GM06990 (cell line): ENCODE measurements around the gene PSME3IP1.

Experiments
- DNase-seq: peaks from one replicate; pipeline ENCODE4 v3.0.0-alpha.2; 2011; ENCODE audit not compliant: insufficient read length; ENCODE audit errors: extremely low read depth
- H3K27me3 ChIP-seq: replicated peaks from 2 replicates; pipeline ENCODE4 v1.6.0; 2011; ENCODE audit warnings: low read length; ENCODE audit not compliant: control insufficient read depth, insufficient read depth
- H3K36me3 ChIP-seq: 2 replicates; pipeline ENCODE4 v1.5.1; 2011; ENCODE audit warnings: low read length; ENCODE audit not compliant: control insufficient read depth, insufficient read depth
- H3K4me3 ChIP-seq: replicated peaks from 2 replicates; pipeline ENCODE4 v1.5.1; 2011; ENCODE audit warnings: low read depth, mild to moderate bottlenecking, control low read depth, low read length
- TF ChIP-seq, protein P1 (sequence below): IDR thresholded peaks from 2 replicates; pipeline ENCODE4 v1.5.1; 2011; ENCODE audit warnings: low read length, control low read depth, mild to moderate bottlenecking, inconsistent platforms; ENCODE audit not compliant: insufficient read depth, poor library complexity, severe bottlenecking

Gene PSME3IP1

DNA sequence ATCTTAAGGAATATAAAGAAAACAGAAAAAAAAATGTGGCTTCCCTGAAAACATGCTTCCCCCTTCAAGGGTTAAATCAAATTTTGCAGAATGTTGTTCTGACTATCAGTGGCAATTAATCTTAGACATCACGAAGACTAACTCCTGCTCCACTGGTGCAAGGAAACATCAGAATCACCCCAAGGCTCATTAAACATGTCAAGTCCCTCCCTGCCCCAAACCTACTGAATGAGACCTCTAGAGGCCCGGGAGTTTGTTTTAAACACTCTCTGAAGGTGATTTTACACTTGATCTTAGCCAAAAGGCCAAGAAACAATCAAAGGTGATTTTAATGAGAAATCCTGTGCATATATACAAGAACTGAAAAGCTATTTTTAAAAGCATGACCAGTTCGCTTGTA lies 18.3 kb downstream of the PSME3IP1 start:
- no peak for DNase-seq
- TF ChIP-seq, protein P1, sequence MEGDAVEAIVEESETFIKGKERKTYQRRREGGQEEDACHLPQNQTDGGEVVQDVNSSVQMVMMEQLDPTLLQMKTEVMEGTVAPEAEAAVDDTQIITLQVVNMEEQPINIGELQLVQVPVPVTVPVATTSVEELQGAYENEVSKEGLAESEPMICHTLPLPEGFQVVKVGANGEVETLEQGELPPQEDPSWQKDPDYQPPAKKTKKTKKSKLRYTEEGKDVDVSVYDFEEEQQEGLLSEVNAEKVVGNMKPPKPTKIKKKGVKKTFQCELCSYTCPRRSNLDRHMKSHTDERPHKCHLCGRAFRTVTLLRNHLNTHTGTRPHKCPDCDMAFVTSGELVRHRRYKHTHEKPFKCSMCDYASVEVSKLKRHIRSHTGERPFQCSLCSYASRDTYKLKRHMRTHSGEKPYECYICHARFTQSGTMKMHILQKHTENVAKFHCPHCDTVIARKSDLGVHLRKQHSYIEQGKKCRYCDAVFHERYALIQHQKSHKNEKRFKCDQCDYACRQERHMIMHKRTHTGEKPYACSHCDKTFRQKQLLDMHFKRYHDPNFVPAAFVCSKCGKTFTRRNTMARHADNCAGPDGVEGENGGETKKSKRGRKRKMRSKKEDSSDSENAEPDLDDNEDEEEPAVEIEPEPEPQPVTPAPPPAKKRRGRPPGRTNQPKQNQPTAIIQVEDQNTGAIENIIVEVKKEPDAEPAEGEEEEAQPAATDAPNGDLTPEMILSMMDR: no peak
- H3K27me3 ChIP-seq: no peaks in the 10 kb centered on the region
- H3K4me3 ChIP-seq: no peak overlapping the region
- H3K36me3 ChIP-seq: peaks cover 14% of the 10 kb centered on the region

DNA sequence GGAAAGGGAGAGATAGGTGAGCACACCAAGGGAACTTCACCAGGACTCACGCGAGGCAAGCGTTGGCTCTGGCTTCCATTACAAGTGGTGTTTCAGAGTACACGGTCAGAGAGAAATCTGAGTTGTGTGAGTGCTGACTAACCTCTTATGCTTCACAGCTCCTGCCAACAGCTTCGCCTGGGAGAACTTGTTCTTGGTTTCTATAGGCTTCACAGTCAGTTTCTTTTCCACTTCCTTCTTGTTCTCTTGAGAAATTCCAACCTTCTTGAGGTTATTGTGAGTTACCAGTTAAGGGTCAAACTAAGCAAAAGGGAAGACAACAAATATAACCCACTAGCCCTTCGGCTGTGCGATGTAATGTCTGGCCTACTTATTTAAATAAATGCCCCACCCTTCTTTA lies 18.9 kb downstream of the PSME3IP1 start:
- Histone ChIP-seq H3K36me3 (peaks cover 13% of the 10 kb centered on the region), H3K27me3 (no peaks in the 10 kb centered on the region), H3K4me3 (no peak overlapping the region)
- no peak for DNase-seq
- TF ChIP-seq, protein P1: no peak

DNA sequence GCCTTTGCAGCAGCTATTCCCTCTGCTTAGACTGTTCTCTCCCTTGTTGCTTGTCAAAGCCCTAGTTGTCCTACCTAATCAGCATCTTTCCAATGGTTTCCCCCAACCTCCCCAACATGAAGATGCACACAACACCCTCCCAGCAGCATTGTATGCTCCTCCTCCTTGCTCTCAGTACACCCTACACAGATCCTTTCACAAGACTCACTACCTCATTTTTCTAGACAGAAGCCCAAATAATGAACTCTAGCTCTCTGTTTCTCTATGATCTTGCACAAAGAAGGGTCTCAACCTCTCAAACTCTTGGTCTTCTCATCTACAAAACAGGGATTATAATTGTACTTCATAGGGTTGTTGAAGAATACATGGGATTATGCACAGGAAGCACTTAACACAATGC lies 19.4 kb downstream of the PSME3IP1 start:
- H3K4me3 ChIP-seq: no peak overlapping the region
- DNase-seq: no peak
- no peaks in the 10 kb centered on the region for H3K27me3 ChIP-seq
- H3K36me3 ChIP-seq: peaks cover 13% of the 10 kb centered on the region
- TF ChIP-seq, protein P1: no peak

DNA sequence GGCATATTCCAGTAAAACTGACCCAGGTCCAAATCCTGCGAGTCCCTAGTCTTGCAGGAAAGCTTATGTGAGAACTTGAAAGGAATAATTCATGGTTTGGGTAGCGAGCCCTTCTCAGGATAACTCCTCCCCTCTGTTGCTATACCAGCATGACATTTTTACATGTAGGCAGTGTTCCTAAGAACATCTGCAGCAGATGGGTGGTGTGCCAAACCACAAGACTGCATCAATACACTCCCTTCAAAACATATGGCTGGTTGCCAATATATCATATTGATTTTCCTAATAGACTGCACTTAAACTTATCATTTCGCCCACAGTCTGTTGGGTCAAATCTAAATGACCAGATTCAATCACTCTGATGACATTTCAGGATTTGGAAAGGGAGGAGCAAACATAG lies 19.9 kb downstream of the PSME3IP1 start:
- H3K36me3 ChIP-seq: peaks cover 8% of the 10 kb centered on the region
- H3K27me3 ChIP-seq: no peaks in the 10 kb centered on the region
- no peak for DNase-seq
- H3K4me3 ChIP-seq: no peak overlapping the region
- TF ChIP-seq, protein P1: no peak

DNA sequence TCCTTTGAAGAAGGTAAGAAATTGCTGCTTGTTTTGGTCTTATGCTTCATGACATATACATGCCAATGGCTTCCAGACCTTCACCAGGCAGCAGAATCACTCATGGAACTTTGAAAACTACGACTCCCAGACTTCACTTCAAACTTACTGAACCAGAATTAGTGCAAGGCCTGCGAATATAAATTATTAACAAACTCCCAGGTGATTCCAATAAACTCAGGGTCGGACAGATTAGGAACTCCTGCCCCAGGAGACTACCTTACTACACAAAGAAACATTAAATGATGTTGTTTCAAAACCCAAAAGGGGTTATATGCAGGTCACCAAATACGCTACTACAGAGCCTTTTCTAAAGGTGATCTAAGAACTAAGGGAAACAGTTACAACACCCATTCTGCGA lies 20.4 kb downstream of the PSME3IP1 start:
- H3K36me3 ChIP-seq: peaks cover 8% of the 10 kb centered on the region

More for the DNA sequence above, 20.4 kb downstream of the PSME3IP1 start:
- DNase-seq: no peak
- no peak overlapping the region for H3K4me3 ChIP-seq
- TF ChIP-seq, protein P1: no peak
- H3K27me3 ChIP-seq: no peaks in the 10 kb centered on the region
